A673 (cell line): ENCODE data around the gene DAB2IP. TPM values are rescaled to one million over a fixed set of nuclear protein-coding genes. Genes with fewer than 3 reads are reported as not detected.

Source experiments
- BruUV-seq: library from RNA; stranded (reverse); fragments of 400-500 nt; replicated peaks from 2 replicates; lab custom pipeline; 2021; lab: Mats Ljungman, UMichigan
- CTCF ChIA-PET: fragments of 300-600 bp; sonication (Branson Sonifier 250); formaldehyde crosslinking; loops from one replicate; lab custom pipeline; 2022; ENCODE audit warnings: antibody characterized with exemption; lab: Charles Lee
- POLR2A ChIA-PET: fragments of 300-600 bp; sonication (Branson Sonifier 250); formaldehyde crosslinking; loops from one replicate; lab custom pipeline; 2022; ENCODE audit warnings: antibody characterized with exemption; ENCODE audit not compliant: low non-redundant PET; lab: Charles Lee
- DNase-seq: peaks from one replicate; pipeline ENCODE4 v3.0.0-alpha.2; 2015; ENCODE audit warnings: low spot score
- H3K27ac ChIP-seq: fragments of 200-600 bp; sonication (generic); 2 replicates; pipeline ENCODE4 v1.5.1; 2016; ENCODE audit warnings: mixed run types, low read depth, mild to moderate bottlenecking, mixed read lengths, antibody characterized with exemption, low read length; ENCODE audit not compliant: poor library complexity, severe bottlenecking
- H3K27me3 ChIP-seq: fragments of 200-600 bp; sonication (generic); replicated peaks from 2 replicates; pipeline ENCODE4 v1.6.1; 2017; ENCODE audit warnings: mixed run types, low read depth, mild to moderate bottlenecking, mixed read lengths, antibody characterized with exemption, low read length; ENCODE audit not compliant: insufficient read depth, poor library complexity
- H3K36me3 ChIP-seq: fragments of 200-600 bp; sonication (generic); 2 replicates; pipeline ENCODE4 v1.6.1; 2016; ENCODE audit warnings: mixed run types, mild to moderate bottlenecking, mixed read lengths, antibody characterized with exemption, low read length; ENCODE audit not compliant: insufficient read depth, poor library complexity, severe bottlenecking
- H3K4me1 ChIP-seq: fragments of 200-600 bp; sonication (generic); 2 replicates; pipeline ENCODE4 v1.6.1; 2017; ENCODE audit warnings: mixed run types, mild to moderate bottlenecking, mixed read lengths, antibody characterized with exemption, low read length; ENCODE audit not compliant: insufficient read depth, poor library complexity, severe bottlenecking
- H3K4me3 ChIP-seq: fragments of 200-600 bp; sonication (generic); 2 replicates; pipeline ENCODE4 v1.5.1; 2016; ENCODE audit warnings: low read depth, mixed run types, mild to moderate bottlenecking, mixed read lengths, low read length; ENCODE audit not compliant: poor library complexity, severe bottlenecking
- H3K9me3 ChIP-seq: fragments of 200-600 bp; sonication (generic); 2 replicates; pipeline ENCODE4 v1.6.1; 2016; ENCODE audit warnings: mixed run types, low read depth, mild to moderate bottlenecking, mixed read lengths, antibody characterized with exemption, low read length; ENCODE audit not compliant: poor library complexity, severe bottlenecking
- CTCF ChIP-seq: fragments of 300-800, 200-600 bp; sonication (generic); conservative IDR thresholded peaks from 2 replicates; pipeline ENCODE4 v1.5.1; 2017; ENCODE audit warnings: low read depth, mild to moderate bottlenecking, antibody characterized with exemption, low read length, moderate library complexity, mixed read lengths
- EZH2 ChIP-seq: fragments of 200-600 bp; sonication (generic); IDR thresholded peaks from 2 replicates; pipeline ENCODE4 v1.6.1; 2017; ENCODE audit warnings: borderline replicate concordance, low read depth, mild to moderate bottlenecking, mixed read lengths, antibody characterized with exemption, low read length; ENCODE audit not compliant: poor library complexity, severe bottlenecking
- intact Hi-C: fragments of 100-400 bp; cut with micrococcal nuclease; formaldehyde crosslinking; loops from one replicate; pipeline ENCODE4 v1.10.0; 2022; ENCODE audit not compliant: unreplicated experiment
- total RNA-seq: library from RNA; stranded (reverse); gene quantifications from 2 replicates; pipeline ENCODE4 v1.2.3, GENCODE V29; 2021

DAB2IP gene
- total RNA-seq, 1 experiment from 2014 or later: 34.5 TPM

- no peak for DNase-seq
- ChIA-PET CTCF (no interaction called here), POLR2A (no interaction called here)
- Histone ChIP-seq H3K36me3 (no peaks in the 10 kb centered on the region), H3K27me3 (no peaks in the 10 kb centered on the region), H3K4me1 (peaks cover 23% of the 10 kb centered on the region), H3K27ac (no peak overlapping the region), H3K9me3 (no peaks in the 10 kb centered on the region), H3K4me3 (no peak overlapping the region)
- TF ChIP-seq EZH2 (no peak), CTCF (no peak)
- intact Hi-C loops: no loop called here
- no TSS peak for BruUV-seq
Measured at GRCh38 chr9:121645853-121646807, 5.3 kb upstream of the DAB2IP start.

- H3K4me1 ChIP-seq: peaks cover 25% of the 10 kb centered on the region
- CTCF ChIA-PET: no interaction called here
- no peaks in the 10 kb centered on the region for H3K27me3 ChIP-seq
- no TSS peak for BruUV-seq
- TF ChIP-seq CTCF (no peak), EZH2 (no peak)
- no peak overlapping the region for H3K27ac ChIP-seq
- H3K4me3 ChIP-seq: no peak overlapping the region
- no peaks in the 10 kb centered on the region for H3K36me3 ChIP-seq
- POLR2A ChIA-PET: no interaction called here
- DNase-seq: no peak
- intact Hi-C loops: no loop called here
- no peaks in the 10 kb centered on the region for H3K9me3 ChIP-seq
Measured at GRCh38 chr9:121646992-121647391, 4.4 kb upstream of the DAB2IP start.

- no peak overlapping the region for H3K27ac ChIP-seq
- no peaks in the 10 kb centered on the region for H3K36me3 ChIP-seq
- no TSS peak for BruUV-seq
- peaks cover 30% of the 10 kb centered on the region for H3K4me1 ChIP-seq
- H3K9me3 ChIP-seq: no peaks in the 10 kb centered on the region
- intact Hi-C loops: no loop called here
- DNase-seq: no peak
- H3K4me3 ChIP-seq: no peak overlapping the region
- H3K27me3 ChIP-seq: no peaks in the 10 kb centered on the region
- no peak for TF ChIP-seq CTCF
- no peak for TF ChIP-seq EZH2
- POLR2A ChIA-PET: no interaction called here
- CTCF ChIA-PET: no interaction called here
Measured at GRCh38 chr9:121648172-121648571, 3.3 kb upstream of the DAB2IP start.
